HG02870 (cell line): ENCODE results near the gene TMEM198.

Source experiments
- ATAC-seq: cut with Tn5 transposase; IDR thresholded peaks from one replicate; pipeline ENCODE4 v1.9.1; 2021; ENCODE audit warnings: mild to moderate bottlenecking, moderate library complexity; ENCODE audit not compliant: unreplicated experiment

TMEM198 gene

GRCh38 chr2:219561179-219562048 lies 17.6 kb downstream of the TMEM198 start:
- ATAC-seq = no peak

DNA sequence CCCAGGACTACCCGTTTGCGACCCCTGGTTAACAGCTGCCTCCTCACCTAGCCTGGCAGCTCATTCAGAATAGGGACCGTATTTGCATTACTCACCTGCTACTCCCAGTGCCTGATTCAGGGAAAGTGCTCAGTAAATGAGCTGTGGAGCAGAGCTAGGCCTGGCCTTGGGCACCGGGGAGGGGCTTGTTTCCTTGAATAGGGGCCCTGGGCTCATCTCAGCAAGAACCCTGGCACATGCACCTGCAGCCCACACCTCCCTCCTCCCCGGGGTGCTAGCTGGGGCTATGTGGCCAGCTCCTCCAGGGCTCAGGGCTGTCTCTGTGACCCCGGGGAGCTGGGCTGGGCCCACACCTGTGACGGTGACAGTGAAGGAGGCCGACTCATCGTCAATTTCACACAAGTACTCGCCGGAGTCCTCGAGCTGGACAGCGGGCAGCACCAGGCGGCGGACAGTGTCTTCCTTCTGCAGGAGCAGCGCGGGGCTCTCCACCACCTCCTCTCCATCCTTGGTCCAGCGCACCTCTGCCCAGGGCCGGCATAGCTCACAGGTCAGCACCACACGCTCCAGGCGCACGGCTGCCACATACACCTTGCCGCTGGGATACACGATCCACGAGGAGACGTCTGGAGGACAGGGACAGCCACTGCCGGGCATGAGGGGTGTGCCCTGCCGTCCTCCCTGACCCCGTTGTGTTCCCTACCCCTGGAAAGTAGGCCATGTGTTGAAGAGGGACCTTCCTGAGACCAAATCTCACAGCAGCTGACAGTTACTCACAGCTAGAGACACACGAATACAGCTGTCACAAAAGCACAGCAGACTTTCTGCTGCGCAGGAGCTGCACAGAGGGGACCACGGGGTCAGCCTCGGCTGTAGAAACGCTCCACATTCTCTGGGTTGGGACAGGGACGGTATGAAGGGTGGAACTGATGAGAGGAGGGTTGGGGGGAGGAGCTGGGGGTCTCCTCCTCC lies 18.5 kb downstream of the TMEM198 start:
- no peak for ATAC-seq

DNA sequence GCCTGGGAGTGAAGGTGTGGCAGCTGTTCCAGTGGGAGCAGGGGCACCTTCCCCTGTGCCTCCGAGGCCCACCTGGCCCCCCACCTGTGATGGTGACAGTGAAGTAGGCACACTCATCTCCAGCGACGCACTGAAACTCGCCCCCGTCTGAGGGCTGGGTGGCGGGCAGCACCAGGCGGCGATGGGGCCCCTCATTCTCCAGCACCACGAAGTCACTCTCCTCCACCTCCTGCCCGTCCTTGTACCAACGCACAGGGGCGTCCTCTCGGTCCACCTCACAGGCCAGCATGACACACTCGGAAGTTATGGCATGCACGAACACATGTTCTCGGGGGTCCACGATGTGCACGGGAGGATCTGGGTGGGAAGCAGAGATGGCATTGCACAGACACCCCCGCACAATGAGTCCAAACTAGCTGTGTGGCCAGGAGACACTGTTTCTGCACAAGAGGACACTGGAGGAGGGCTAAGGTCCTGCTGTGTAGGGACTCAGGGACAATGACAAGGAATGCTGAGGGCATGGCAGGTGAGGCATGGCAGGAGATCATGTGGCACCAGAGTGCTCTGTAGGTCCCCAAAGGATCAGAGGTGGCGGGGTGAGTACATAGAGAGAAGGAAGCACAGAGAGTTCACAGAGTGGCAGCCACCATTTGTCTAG lies 19.6 kb downstream of the TMEM198 start:
- ATAC-seq = no peak

- ATAC-seq = no peak
These were observed 21.6 kb downstream of the TMEM198 start for GRCh38 chr2:219565130-219566080.

DNA sequence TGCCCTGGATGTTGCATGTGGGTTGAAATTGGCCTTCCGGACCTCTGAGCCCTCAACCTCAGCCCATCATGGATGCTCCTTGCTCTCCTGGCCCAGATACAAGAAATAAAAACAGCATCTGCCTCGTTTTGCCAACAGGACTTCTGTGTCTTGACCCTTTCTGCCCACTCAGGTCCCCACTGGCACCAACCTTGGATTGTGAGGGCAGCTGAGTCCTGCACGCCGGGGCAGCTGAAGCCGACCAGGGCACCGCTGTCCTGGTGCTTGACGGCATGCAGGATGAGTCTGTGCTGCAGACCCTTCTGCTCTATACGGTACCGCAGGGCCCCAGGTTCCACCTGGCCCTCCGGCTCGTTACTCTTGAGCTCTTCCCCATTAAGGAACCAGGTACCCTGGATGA lies 22.8 kb downstream of the TMEM198 start:
- no peak for ATAC-seq

GRCh38 chr2:219567131-219567530 lies 23.3 kb downstream of the TMEM198 start:
- ATAC-seq = no peak

DNA sequence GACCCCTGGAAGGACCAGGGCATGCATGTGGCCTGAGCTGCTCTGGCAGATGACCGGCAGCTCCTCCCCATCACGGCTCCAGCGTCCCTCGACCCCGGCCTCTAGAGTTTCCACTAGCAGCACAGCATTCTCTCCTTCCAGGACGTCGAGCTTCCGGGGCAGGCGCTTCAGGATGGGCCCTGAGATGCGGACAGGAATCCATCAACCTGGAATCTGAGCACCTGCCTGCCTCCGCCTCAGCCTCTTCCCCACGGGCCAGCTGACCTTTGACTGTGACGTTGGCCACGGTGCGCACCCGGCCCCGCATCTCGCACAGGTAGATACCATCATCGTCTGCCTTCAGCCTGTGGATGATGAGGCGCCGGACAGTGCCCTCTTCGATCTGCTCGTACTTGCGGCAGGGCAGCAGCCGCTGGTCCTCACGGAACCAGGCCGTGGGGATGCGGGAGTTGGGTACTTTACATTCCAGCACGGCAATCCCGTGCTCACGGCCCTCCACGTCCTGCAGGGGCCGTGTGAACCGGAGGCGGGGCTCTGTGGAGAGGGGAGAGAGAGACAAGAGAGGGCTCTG lies 24.0 kb downstream of the TMEM198 start:
- no peak for ATAC-seq

DNA sequence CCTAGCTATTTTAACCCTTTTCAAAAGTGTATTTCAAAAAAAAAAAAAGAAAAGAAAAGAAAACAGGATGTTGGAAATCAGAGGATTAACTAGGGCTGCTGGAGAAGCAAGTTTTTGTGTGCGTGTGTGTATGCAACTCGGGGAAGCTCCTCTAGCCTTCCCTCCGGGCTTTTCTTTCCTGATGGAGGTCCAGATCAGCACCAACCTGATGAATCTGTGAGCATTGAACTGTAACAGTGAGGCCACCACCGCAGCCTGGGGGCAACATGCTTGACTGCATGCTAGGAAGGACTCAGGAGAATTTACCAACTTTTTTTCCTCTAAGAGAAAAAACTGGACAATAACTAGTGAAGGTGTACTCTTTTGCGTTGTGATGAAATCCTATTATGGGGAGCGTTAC lies 25.2 kb downstream of the TMEM198 start:
- ATAC-seq = no peak

- ATAC-seq = no peak
These were observed 25.8 kb downstream of the TMEM198 start for GRCh38 chr2:219569635-219570034.

GRCh38 chr2:219570194-219570923 lies 26.5 kb downstream of the TMEM198 start:
- ATAC-seq = no peak

- ATAC-seq = no peak
These were observed 27.1 kb downstream of the TMEM198 start for GRCh38 chr2:219570924-219571310.

GRCh38 chr2:219571311-219572236 lies 27.7 kb downstream of the TMEM198 start, which contains the start of gene OBSL1:
OBSL1 (minus strand) TSS chr2:219571539; CDS start chr2:219571232, 307 bp downstream.
- ATAC-seq = no peak

- ATAC-seq = no peak
These were observed 28.6 kb downstream of the TMEM198 start, which contains the start of gene INHA for GRCh38 chr2:219572237-219573001. INHA (plus strand) TSS chr2:219572310; CDS start chr2:219572375, 65 bp downstream.

DNA sequence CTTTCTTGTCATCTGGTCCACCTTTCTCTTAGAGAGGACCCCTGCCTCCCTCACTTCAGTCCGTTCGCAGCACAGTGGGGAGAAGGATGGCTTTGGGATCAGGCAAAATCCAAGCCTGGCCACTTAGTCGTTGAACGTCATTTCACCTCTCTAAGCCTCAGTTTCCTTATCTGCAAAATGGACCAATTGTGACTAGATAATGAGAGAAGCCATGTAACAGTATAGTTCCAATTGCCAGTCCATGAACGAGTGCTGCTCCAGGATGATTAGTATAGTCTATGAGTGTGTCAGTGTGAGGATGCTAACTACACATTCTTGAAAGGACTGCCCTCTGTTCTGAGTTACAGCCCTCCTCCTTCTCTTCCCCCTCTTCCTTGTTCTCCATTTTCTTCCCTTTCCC lies 29.3 kb downstream of the TMEM198 start:
- ATAC-seq = no peak

- no peak for ATAC-seq
These were observed 30.9 kb downstream of the TMEM198 start for GRCh38 chr2:219574484-219575311.
